ENCODE results near the gene PSD4.

PSD4 gene

GRCh38 chr2:113137827-113138226 lies 35.9 kb upstream of the PSD4 start:
- no peak for TF ChIP-seq REST (IDR thresholded peaks at IDR 0.05; ENCODE audit: insufficient replicate concordance, low read depth)
- no peak for TF ChIP-seq SPI1 (IDR thresholded peaks at IDR 0.05; ENCODE audit: borderline replicate concordance, low read depth)
- no peak for TF ChIP-seq GABPA (IDR thresholded peaks at IDR 0.05; ENCODE audit: low read depth)
- TF ChIP-seq POLR2AphosphoS5 (IDR thresholded peaks at IDR 0.05; ENCODE audit: low read depth): no peak
- no peak for TF ChIP-seq CTCF (IDR thresholded peaks at IDR 0.05; ENCODE audit: insufficient read depth, low read length)
- H3K27me3 ChIP-seq (ENCODE audit: insufficient read depth, poor library complexity, severe bottlenecking): no peaks in the 10 kb centered on the region
- no peak overlapping the region for H3K27ac ChIP-seq (replicated peaks)

GRCh38 chr2:113138428-113139322 lies 35.1 kb upstream of the PSD4 start:
- Histone ChIP-seq H3K4me3 (replicated peaks; ENCODE audit: insufficient read depth, low read length) (no peak overlapping the region), H3K27me3 (ENCODE audit: insufficient read depth, poor library complexity, severe bottlenecking) (no peaks in the 10 kb centered on the region), H3K27ac (replicated peaks) (no peak overlapping the region)
- TF ChIP-seq CTCF (IDR thresholded peaks at IDR 0.05; ENCODE audit: insufficient read depth, low read length) (peak; percentile 50), REST (IDR thresholded peaks at IDR 0.05; ENCODE audit: insufficient replicate concordance, low read depth) (no peak)
- DNase-seq (ENCODE audit: low read depth in 1 of 2, low spot score in 1 of 2): peak; percentile 62 to 64

More at GRCh38 chr2:113137827-113138226, 35.9 kb upstream of the PSD4 start:
- DNase-seq (ENCODE audit: low read depth in 1 of 2, low spot score in 1 of 2): no peak
- H3K4me3 ChIP-seq (replicated peaks; ENCODE audit: insufficient read depth, low read length): no peak overlapping the region

GRCh38 chr2:113141451-113141850 lies 32.3 kb upstream of the PSD4 start:
- no peaks in the 10 kb centered on the region for H3K27me3 ChIP-seq (ENCODE audit: insufficient read depth, poor library complexity, severe bottlenecking)
- no peak for DNase-seq (ENCODE audit: low read depth in 1 of 2, low spot score in 1 of 2)
- TF ChIP-seq SPI1 (IDR thresholded peaks at IDR 0.05; ENCODE audit: borderline replicate concordance, low read depth): no peak
- no peak for TF ChIP-seq GABPA (IDR thresholded peaks at IDR 0.05; ENCODE audit: low read depth)
- no peak for TF ChIP-seq CTCF (IDR thresholded peaks at IDR 0.05; ENCODE audit: insufficient read depth, low read length)
- TF ChIP-seq REST (IDR thresholded peaks at IDR 0.05; ENCODE audit: insufficient replicate concordance, low read depth): no peak
- TF ChIP-seq POLR2AphosphoS5 (IDR thresholded peaks at IDR 0.05; ENCODE audit: low read depth): no peak
- H3K27ac ChIP-seq (replicated peaks): no peak overlapping the region
- H3K4me3 ChIP-seq (replicated peaks; ENCODE audit: insufficient read depth, low read length): no peak overlapping the region
